GM19193 (cell line): Measurements from ENCODE around the gene UNC119.

ENCODE experiments used
- POLR2A ChIP-seq: IDR thresholded peaks from 4 replicates; pipeline ENCODE4 v1.6.1; 2011; ENCODE audit not compliant: insufficient read depth, insufficient read length; ENCODE audit errors: extremely low read depth

Gene UNC119

GRCh38 chr17:28576758-28577465 lies 24.5 kb upstream of the UNC119 start, which contains the start of gene ALDOC:
ALDOC (minus strand) TSS chr17:28576895; CDS start chr17:28575532, 1,363 bp downstream.
- TF ChIP-seq POLR2A: peak; percentile 77

- TF ChIP-seq POLR2A: no peak
Measured at GRCh38 chr17:28575126-28575795, 22.8 kb upstream of the UNC119 start.

- no peak for TF ChIP-seq POLR2A
Measured at GRCh38 chr17:28574526-28574925, 22.1 kb upstream of the UNC119 start.

GRCh38 chr17:28573966-28574480 lies 21.6 kb upstream of the UNC119 start:
- TF ChIP-seq POLR2A: no peak

- TF ChIP-seq POLR2A: no peak
Measured at GRCh38 chr17:28573521-28573920, 21.1 kb upstream of the UNC119 start.

- no peak for TF ChIP-seq POLR2A
Measured at GRCh38 chr17:28573040-28573380, 20.6 kb upstream of the UNC119 start.

- no peak for TF ChIP-seq POLR2A
Measured at GRCh38 chr17:28572259-28573039, 20.0 kb upstream of the UNC119 start.

GRCh38 chr17:28571361-28572122 lies 19.1 kb upstream of the UNC119 start, which contains the start of gene PIGS:
PIGS (minus strand) TSS chr17:28571524; CDS start chr17:28571496, 28 bp downstream.
- TF ChIP-seq POLR2A: peak; percentile 90

- no peak for TF ChIP-seq POLR2A
Measured at GRCh38 chr17:28570716-28571360, 18.4 kb upstream of the UNC119 start.

- no peak for TF ChIP-seq POLR2A
Measured at GRCh38 chr17:28569446-28569845, 17.0 kb upstream of the UNC119 start.

- no peak for TF ChIP-seq POLR2A
Measured at GRCh38 chr17:28567604-28568003, 15.2 kb upstream of the UNC119 start.

GRCh38 chr17:28563475-28563874 lies 11.1 kb upstream of the UNC119 start:
- no peak for TF ChIP-seq POLR2A

GRCh38 chr17:28555022-28555421 lies 2.6 kb upstream of the UNC119 start:
- TF ChIP-seq POLR2A: no peak

- no peak for TF ChIP-seq POLR2A
Measured at GRCh38 chr17:28554565-28554964, 2.1 kb upstream of the UNC119 start.
